ENCODE measurements around the gene DGKZ.

GRCh38 chr11:46387919-46388618 lies 40.8 kb downstream of the DGKZ start:
- no peak for TF ChIP-seq CTCF (IDR thresholded peaks at IDR 0.05)
- TF ChIP-seq POLR2A (IDR thresholded peaks at IDR 0.05): no peak
